Subcutaneous adipose tissue (tissue), 4 donors: ENCODE measurements around the gene KIF14. TPM values are rescaled to one million over a fixed set of nuclear protein-coding genes. Genes with fewer than 3 reads are reported as not detected.

Experiments used
- total RNA-seq, 4 donors: library from RNA; depleted of rRNA; stranded (reverse); fragments of >200 nt; gene quantifications; one replicate each; pipeline ENCODE4 v1.1.0, GENCODE V29; 2016
- TF ChIP-seq, protein P1 (sequence below): fragments of 450-650 bp; IDR thresholded peaks from one replicate; pipeline ENCODE4 v1.5.1; 2016; ENCODE audit warnings: low read depth, mild to moderate bottlenecking, control low read depth, antibody characterized with exemption, moderate library complexity

The KIF14 gene
- total RNA-seq, 4 donors from 2014 or later = under 0.01 to 1.2 (median 0.52) TPM

DNA sequence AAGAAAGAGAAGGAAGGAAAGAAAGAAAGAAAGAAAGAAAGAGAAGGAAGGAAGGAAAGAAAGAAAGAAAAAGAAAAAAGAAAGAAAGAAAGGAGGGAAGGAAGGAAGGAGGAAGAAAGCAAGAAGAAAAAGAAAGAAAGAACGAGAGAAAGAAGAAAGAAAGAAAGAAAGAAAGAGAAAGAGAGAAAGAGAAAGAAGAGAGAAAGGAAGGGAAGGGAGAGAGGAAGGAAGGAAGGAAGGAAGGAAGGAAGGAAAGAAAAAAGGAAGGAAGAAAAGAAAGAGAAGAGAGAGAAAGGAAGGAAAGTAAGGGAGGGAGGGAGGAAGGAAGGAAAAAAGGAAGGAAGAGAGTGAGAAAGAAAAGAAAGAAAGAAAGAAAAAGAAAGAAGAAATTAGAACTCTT lies 115.3 kb downstream of the KIF14 start:
- TF ChIP-seq, protein P1, sequence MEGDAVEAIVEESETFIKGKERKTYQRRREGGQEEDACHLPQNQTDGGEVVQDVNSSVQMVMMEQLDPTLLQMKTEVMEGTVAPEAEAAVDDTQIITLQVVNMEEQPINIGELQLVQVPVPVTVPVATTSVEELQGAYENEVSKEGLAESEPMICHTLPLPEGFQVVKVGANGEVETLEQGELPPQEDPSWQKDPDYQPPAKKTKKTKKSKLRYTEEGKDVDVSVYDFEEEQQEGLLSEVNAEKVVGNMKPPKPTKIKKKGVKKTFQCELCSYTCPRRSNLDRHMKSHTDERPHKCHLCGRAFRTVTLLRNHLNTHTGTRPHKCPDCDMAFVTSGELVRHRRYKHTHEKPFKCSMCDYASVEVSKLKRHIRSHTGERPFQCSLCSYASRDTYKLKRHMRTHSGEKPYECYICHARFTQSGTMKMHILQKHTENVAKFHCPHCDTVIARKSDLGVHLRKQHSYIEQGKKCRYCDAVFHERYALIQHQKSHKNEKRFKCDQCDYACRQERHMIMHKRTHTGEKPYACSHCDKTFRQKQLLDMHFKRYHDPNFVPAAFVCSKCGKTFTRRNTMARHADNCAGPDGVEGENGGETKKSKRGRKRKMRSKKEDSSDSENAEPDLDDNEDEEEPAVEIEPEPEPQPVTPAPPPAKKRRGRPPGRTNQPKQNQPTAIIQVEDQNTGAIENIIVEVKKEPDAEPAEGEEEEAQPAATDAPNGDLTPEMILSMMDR = no peak

Other genes with a start within 250 kb of the KIF14 start
- gene ZNF281, start 210.7 kb downstream of the KIF14 start, total RNA-seq = 10 to 100 TPM in 3 of 4 donors, 1 to 10 TPM in 1; 8.3 to 20.4 (median 14.8) TPM
- 10 to 100 TPM; 18.9 to 30.2 (median 23.5) TPM for gene DDX59, start 49.2 kb upstream of the KIF14 start, total RNA-seq
- gene CAMSAP2, start 118.1 kb upstream of the KIF14 start, total RNA-seq = 10 to 100 TPM; 29.6 to 73.2 (median 34.0) TPM